GM13977 (cell line): ENCODE data around the gene FARS2.

ENCODE experiments used
- DNase-seq: peaks from one replicate; pipeline ENCODE4 v3.0.0; 2012; ENCODE audit warnings: low spot score
- CTCF ChIP-seq: IDR thresholded peaks from 2 replicates; pipeline ENCODE4 v1.5.1; 2012; ENCODE audit warnings: mild to moderate bottlenecking, control low read depth; ENCODE audit not compliant: insufficient read depth; ENCODE audit errors: extremely low read depth, missing control alignments
- in situ Hi-C: fragments of 300-500 bp; cut with MboI; formaldehyde crosslinking; loops from one replicate; pipeline ENCODE4 v1.12.0; 2022; ENCODE audit warnings: low sequenced_read_pairs, low pct_unique_long_range_greater_than_20kb, mixed read lengths, inconsistent platforms; ENCODE audit not compliant: unreplicated experiment

The FARS2 gene

GRCh38 chr6:5510331-5511133 is 249.2 kb downstream of the FARS2 start:
- TF ChIP-seq CTCF = no peak
- in situ Hi-C loops = no loop called here
- no peak for DNase-seq

- in situ Hi-C loops = no loop called here
- TF ChIP-seq CTCF = no peak
- no peak for DNase-seq
Observed at GRCh38 chr6:5511954-5512353, 250.6 kb downstream of the FARS2 start.

GRCh38 chr6:5512422-5512821 is 251.1 kb downstream of the FARS2 start:
- in situ Hi-C loops = no loop called here
- DNase-seq = no peak
- TF ChIP-seq CTCF = no peak

- TF ChIP-seq CTCF = no peak
- no peak for DNase-seq
- in situ Hi-C loops = no loop called here
Observed at GRCh38 chr6:5513408-5513807, 252.1 kb downstream of the FARS2 start.

GRCh38 chr6:5514353-5514752 is 253.0 kb downstream of the FARS2 start:
- peak; percentile 50 for DNase-seq
- no peak for TF ChIP-seq CTCF
- in situ Hi-C loops = no loop called here

GRCh38 chr6:5515200-5515599 is 253.9 kb downstream of the FARS2 start:
- DNase-seq = no peak
- in situ Hi-C loops = no loop called here
- no peak for TF ChIP-seq CTCF
